Measurements from ENCODE around the gene ARHGEF6. TPM values are rescaled to one million over a fixed set of nuclear protein-coding genes. Genes with fewer than 3 reads are reported as not detected.

ARHGEF6 gene
- total RNA-seq, 3 donors from 2014 or later: 43.6 to 120 (median 55.8) TPM

- intact Hi-C loops (cut with DNase I; ENCODE audit: low total_unique reads): no loop called here
- H3K4me1 ChIP-seq: no peaks in the 10 kb centered on the region
- TF ChIP-seq CTCF (IDR thresholded peaks at IDR 0.05) (no peak), POLR2A (IDR thresholded peaks at IDR 0.05) (no peak)
Observed at GRCh38 chrX:136626237-136626636, 154.5 kb downstream of the ARHGEF6 start.

GRCh38 chrX:136625246-136625645 is 155.5 kb downstream of the ARHGEF6 start:
- Histone ChIP-seq H3K9me3 (no peaks in the 10 kb centered on the region), H3K4me3 (no peak overlapping the region), H3K36me3 (no peaks in the 10 kb centered on the region), H3K4me1 (no peaks in the 10 kb centered on the region), H3K27ac (no peak overlapping the region), H3K27me3 (peaks cover 0 to 21% of the 10 kb centered on the region in 2 donors)
- no peak for DNase-seq (ENCODE audit: low spot score in 2 of 2)
- TF ChIP-seq CTCF (IDR thresholded peaks at IDR 0.05) (no peak), POLR2AphosphoS5 (IDR thresholded peaks at IDR 0.05) (no peak), POLR2A (IDR thresholded peaks at IDR 0.05) (no peak)
- intact Hi-C loops (cut with DNase I; ENCODE audit: low total_unique reads): no loop called here

More at GRCh38 chrX:136626237-136626636, 154.5 kb downstream of the ARHGEF6 start:
- no peak overlapping the region for H3K27ac ChIP-seq
- no peak overlapping the region for H3K4me3 ChIP-seq
- no peaks in the 10 kb centered on the region for H3K9me3 ChIP-seq
- DNase-seq (ENCODE audit: low spot score in 2 of 2): no peak
- peaks cover 0 to 29% of the 10 kb centered on the region in 2 donors for H3K27me3 ChIP-seq
- no peaks in the 10 kb centered on the region for H3K36me3 ChIP-seq

GRCh38 chrX:136623396-136623795 is 157.3 kb downstream of the ARHGEF6 start:
- Histone ChIP-seq H3K36me3 (no peaks in the 10 kb centered on the region), H3K9me3 (no peaks in the 10 kb centered on the region), H3K4me1 (no peaks in the 10 kb centered on the region), H3K27ac (no peak overlapping the region), H3K27me3 (peaks cover 0 to 18% of the 10 kb centered on the region in 2 donors), H3K4me3 (no peak overlapping the region)
- DNase-seq (ENCODE audit: low spot score in 2 of 2): no peak
- intact Hi-C loops (cut with DNase I; ENCODE audit: low total_unique reads): no loop called here
- TF ChIP-seq POLR2AphosphoS5 (IDR thresholded peaks at IDR 0.05) (no peak), POLR2A (IDR thresholded peaks at IDR 0.05) (no peak), CTCF (IDR thresholded peaks at IDR 0.05) (no peak)

GRCh38 chrX:136622568-136622967 is 158.2 kb downstream of the ARHGEF6 start:
- intact Hi-C loops (cut with DNase I; ENCODE audit: low total_unique reads): no loop called here
- TF ChIP-seq POLR2A (IDR thresholded peaks at IDR 0.05) (no peak), CTCF (IDR thresholded peaks at IDR 0.05) (no peak), POLR2AphosphoS5 (IDR thresholded peaks at IDR 0.05) (no peak)
- H3K27ac ChIP-seq: no peak overlapping the region

GRCh38 chrX:136620780-136621179 is 160.0 kb downstream of the ARHGEF6 start:
- Histone ChIP-seq H3K9me3 (no peaks in the 10 kb centered on the region), H3K36me3 (no peaks in the 10 kb centered on the region), H3K27ac (no peak overlapping the region), H3K27me3 (peaks cover 0 to 11% of the 10 kb centered on the region in 2 donors), H3K4me1 (no peaks in the 10 kb centered on the region), H3K4me3 (no peak overlapping the region)
- DNase-seq (ENCODE audit: low spot score in 2 of 2): no peak
- TF ChIP-seq POLR2A (IDR thresholded peaks at IDR 0.05): no peak
- no peak for TF ChIP-seq CTCF (IDR thresholded peaks at IDR 0.05)
- TF ChIP-seq POLR2AphosphoS5 (IDR thresholded peaks at IDR 0.05): no peak
- intact Hi-C loops (cut with DNase I; ENCODE audit: low total_unique reads): no loop called here

More at GRCh38 chrX:136622568-136622967, 158.2 kb downstream of the ARHGEF6 start:
- H3K4me3 ChIP-seq: no peak overlapping the region
- no peaks in the 10 kb centered on the region for H3K9me3 ChIP-seq
- DNase-seq (ENCODE audit: low spot score in 2 of 2): no peak
- peaks cover 0 to 18% of the 10 kb centered on the region in 2 donors for H3K27me3 ChIP-seq
- H3K4me1 ChIP-seq: no peaks in the 10 kb centered on the region
- H3K36me3 ChIP-seq: no peaks in the 10 kb centered on the region

All from breast epithelium (tissue), 4 donors.